Measurements from ENCODE around the gene CCAR1. TPM values are rescaled to one million over a fixed set of nuclear protein-coding genes. Genes with fewer than 3 reads are reported as not detected.
A peak's percentile ranks its signal among the peaks of the same experiment; 100 is the strongest.

Gene CCAR1
- total and polyA plus RNA-seq, 2 of the 13 experiments (the other 11 are each of a cell fraction or from before 2014, with no cell fraction given): 74.5 to 81.6 TPM

DNA sequence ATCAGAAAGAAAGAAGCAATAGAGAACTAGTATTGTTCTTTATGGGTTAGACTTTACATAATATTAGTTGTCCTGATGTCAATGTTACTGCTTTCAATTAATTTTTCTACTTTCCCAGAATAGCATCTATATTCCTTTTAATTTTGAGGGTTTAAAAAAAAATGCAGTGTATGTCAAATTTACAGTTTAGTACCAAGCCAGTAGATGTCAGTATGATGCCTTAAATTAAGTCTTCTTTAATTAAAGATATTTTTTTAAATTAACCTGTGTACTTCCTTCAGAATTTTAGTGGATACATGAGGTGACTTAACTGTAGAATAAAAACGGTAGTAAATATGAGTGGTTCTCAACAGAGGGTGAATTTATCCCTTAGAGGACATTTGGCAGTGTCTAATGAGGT is 71.1 kb downstream of the CCAR1 start:
- H3K79me2 ChIP-seq (ENCODE audit: insufficient read depth, low read length): no peaks in the 10 kb centered on the region
- in situ Hi-C loops (cut with HindIII; ENCODE audit: extremely low pct_ligation_motif_present, low pct_unique_long_range_greater_than_20kb): loop anchor here (5.0 kb wide), 1 partner anchor 110 kb away; the partner anchor contains the start of gene DDX50
- no TSS peak for BruUV-seq (replicated peaks)
- no peak overlapping the region for H3K27ac ChIP-seq (ENCODE audit: extremely low read length, insufficient read depth, low read length)
- H3K36me3 ChIP-seq (replicated peaks in 1 of 2; ENCODE audit: control insufficient read depth in 1 of 2, insufficient read depth in 2 of 2, low read length in 2 of 2): peaks cover 9 to 34% of the 10 kb centered on the region in 2 experiments; a peak in 4 of 5 replicates
- no peak overlapping the region for H2AFZ ChIP-seq (ENCODE audit: low read length)
- H3K9me3 ChIP-seq (ENCODE audit: low read length): no peaks in the 10 kb centered on the region
- ChIA-PET CTCF (ENCODE audit: low intra/inter-chr PET ratio, low total read pairs) (interaction anchor here (1.9 kb wide), 1 partner anchor 105 kb away, joined by 22 read pairs; no protein-coding TSS in a partner anchor), POLR2A (no interaction called here)
- WGBS (ENCODE audit: low lambda C conversion rate): 84% methylated on average over 1 of the region's 1 CpG
- no peak for DNase-seq (ENCODE audit: low spot score)
- intact Hi-C loops (cut with micrococcal nuclease; ENCODE audit: unreplicated experiment): loop anchor here (10.0 kb wide), 1 partner anchor 103 kb away; no protein-coding TSS in a partner anchor
- H3K9ac ChIP-seq (ENCODE audit: insufficient read depth, low read depth, low read length): no peak overlapping the region
- H3K4me2 ChIP-seq (ENCODE audit: low read depth, low read length): no peak overlapping the region
- no peaks in the 10 kb centered on the region for H3K27me3 ChIP-seq (ENCODE audit: control insufficient read depth in 1 of 2, insufficient read depth in 2 of 2, low read length in 2 of 2)
- H3K4me3 ChIP-seq (replicated peaks in 1 of 3; ENCODE audit: insufficient read depth in 1 of 3, low read depth in 2 of 3, low read length in 3 of 3): no peak overlapping the region
- no peaks in the 10 kb centered on the region for H4K20me1 ChIP-seq (ENCODE audit: insufficient read depth, low read length)
- no peak for ATAC-seq
- H3K4me1 ChIP-seq (ENCODE audit: insufficient read depth, low read length): no peaks in the 10 kb centered on the region
- no peak for FAIRE-seq
- TF ChIP-seq NFIC (IDR thresholded peaks at IDR 0.05; ENCODE audit: low read length) (no peak), STAG1 (CRISPR knock-in tag; IDR thresholded peaks at IDR 0.05) (peak; percentile 39), SMC3 (IDR thresholded peaks at IDR 0.05; ENCODE audit: low read length) (0 out of 2 replicates have a peak, but pooled peaks have one; percentile 26)

DNA sequence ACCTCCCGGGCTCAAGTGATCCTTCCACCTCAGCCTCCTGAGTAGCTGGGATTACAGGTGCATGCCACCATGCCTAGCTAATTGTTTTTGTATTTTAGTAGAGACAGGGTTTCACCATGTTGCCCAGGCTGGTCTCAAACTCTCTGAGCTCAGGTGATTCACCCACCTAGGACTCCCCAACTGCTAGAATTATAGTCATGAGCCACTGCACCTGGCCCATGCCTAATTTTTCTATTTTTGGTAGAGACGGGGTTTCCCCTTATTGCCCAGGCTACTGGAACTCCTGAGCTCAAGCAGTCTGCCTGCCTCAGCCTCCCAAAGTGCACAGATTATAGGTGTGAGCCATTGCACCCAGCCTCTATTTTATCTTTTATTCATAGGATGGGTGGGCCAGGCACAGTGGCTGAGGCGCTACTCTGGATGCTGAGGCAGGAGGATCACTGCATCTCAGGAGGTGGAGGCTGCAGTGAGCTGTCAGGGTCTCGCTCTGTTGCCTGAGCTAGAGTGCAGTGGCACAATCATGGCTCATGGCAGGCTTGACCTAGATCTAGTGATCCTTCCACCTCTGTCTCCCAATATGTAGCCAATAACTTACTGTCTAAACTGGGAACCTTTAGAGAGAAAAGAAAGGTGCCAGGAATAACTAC is 75.0 kb downstream of the CCAR1 start:
- Histone ChIP-seq H3K4me2 (ENCODE audit: low read depth, low read length) (no peak overlapping the region), H3K9ac (ENCODE audit: insufficient read depth, low read depth, low read length) (no peak overlapping the region), H3K4me1 (ENCODE audit: insufficient read depth, low read length) (no peaks in the 10 kb centered on the region), H3K27me3 (ENCODE audit: control insufficient read depth in 1 of 2, insufficient read depth in 2 of 2, low read length in 2 of 2) (no peaks in the 10 kb centered on the region), H3K9me3 (ENCODE audit: low read length) (no peaks in the 10 kb centered on the region), H3K79me2 (ENCODE audit: insufficient read depth, low read length) (no peaks in the 10 kb centered on the region), H3K36me3 (replicated peaks in 1 of 2; ENCODE audit: control insufficient read depth in 1 of 2, insufficient read depth in 2 of 2, low read length in 2 of 2) (peaks cover 4 to 11% of the 10 kb centered on the region in 2 experiments; a peak in 3 of 5 replicates), H2AFZ (ENCODE audit: low read length) (no peak overlapping the region), H3K4me3 (replicated peaks in 1 of 3; ENCODE audit: insufficient read depth in 1 of 3, low read depth in 2 of 3, low read length in 3 of 3) (no peak overlapping the region), H4K20me1 (ENCODE audit: insufficient read depth, low read length) (no peaks in the 10 kb centered on the region), H3K27ac (ENCODE audit: extremely low read length, insufficient read depth, low read length) (no peak overlapping the region)
- in situ Hi-C loops (cut with HindIII; ENCODE audit: extremely low pct_ligation_motif_present, low pct_unique_long_range_greater_than_20kb): no loop called here
- no peak for DNase-seq (ENCODE audit: low spot score)
- intact Hi-C loops (cut with micrococcal nuclease; ENCODE audit: unreplicated experiment): loop anchor here (10.0 kb wide), 1 partner anchor 99 kb away; no protein-coding TSS in a partner anchor
- BruUV-seq (replicated peaks): no TSS peak
- no peak for TF ChIP-seq ZNF510 (CRISPR knock-in tag; IDR thresholded peaks at IDR 0.05; ENCODE audit: low read depth)
- no peak for TF ChIP-seq ATRX (CRISPR knock-in tag; IDR thresholded peaks at IDR 0.05; ENCODE audit: borderline replicate concordance)
- no peak for TF ChIP-seq IKZF4 (CRISPR knock-in tag; IDR thresholded peaks at IDR 0.05; ENCODE audit: borderline replicate concordance, low read depth, not compliant biosample characterization)
- no peak for TF ChIP-seq ZNF280B (CRISPR knock-in tag; IDR thresholded peaks at IDR 0.05; ENCODE audit: borderline replicate concordance)
- TF ChIP-seq MTERF4 (CRISPR knock-in tag; IDR thresholded peaks at IDR 0.05): no peak
- no peak for FAIRE-seq
- POLR2A ChIA-PET: interaction anchor here (1.3 kb wide), 1 partner anchor 105 kb away, joined by 3 read pairs; the partner anchor contains the start of gene DDX50
- ATAC-seq: no peak
- WGBS (ENCODE audit: low lambda C conversion rate): 100% methylated on average over 4 of the region's 4 CpGs
- CTCF ChIA-PET (ENCODE audit: low intra/inter-chr PET ratio, low total read pairs): no interaction called here

All from HepG2 (cell line).